GM19397 (cell line): ENCODE results near the gene FAM47E.

Experiments
- ATAC-seq: cut with Tn5 transposase; IDR thresholded peaks from one replicate; pipeline ENCODE4 v1.9.1; 2021; ENCODE audit warnings: mild to moderate bottlenecking, moderate library complexity; ENCODE audit not compliant: unreplicated experiment

Gene FAM47E

GRCh38 chr4:76325072-76325471 is 73.6 kb downstream of the FAM47E start:
- ATAC-seq, result no peak

- ATAC-seq, result no peak
Observed at GRCh38 chr4:76326515-76326914, 75.0 kb downstream of the FAM47E start.
